ENCODE measurements around the gene KRTAP1-5.
"Not testable (repeated sequence)": the region's sequence is repeated elsewhere in the genome, so short reads cannot be mapped to it uniquely, and the experiment has no call there.

KRTAP1-5 gene

GRCh38 chr17:41037853-41038350, 10.9 kb upstream of the KRTAP1-5 start:
- no peak overlapping the region for H3K4me3 ChIP-seq (ENCODE audit: low read depth, low read length)
- DNase-seq (ENCODE audit: low read depth, low spot score): no peak
- CTCF ChIA-PET: interaction anchor here (0.9 to 2.1 kb wide), 5 partner anchors 8 to 511 kb away, joined by 3 to 10 read pairs (median 3); partner anchors contain the start of gene KRTAP1-4
- TF ChIP-seq, protein P1, sequence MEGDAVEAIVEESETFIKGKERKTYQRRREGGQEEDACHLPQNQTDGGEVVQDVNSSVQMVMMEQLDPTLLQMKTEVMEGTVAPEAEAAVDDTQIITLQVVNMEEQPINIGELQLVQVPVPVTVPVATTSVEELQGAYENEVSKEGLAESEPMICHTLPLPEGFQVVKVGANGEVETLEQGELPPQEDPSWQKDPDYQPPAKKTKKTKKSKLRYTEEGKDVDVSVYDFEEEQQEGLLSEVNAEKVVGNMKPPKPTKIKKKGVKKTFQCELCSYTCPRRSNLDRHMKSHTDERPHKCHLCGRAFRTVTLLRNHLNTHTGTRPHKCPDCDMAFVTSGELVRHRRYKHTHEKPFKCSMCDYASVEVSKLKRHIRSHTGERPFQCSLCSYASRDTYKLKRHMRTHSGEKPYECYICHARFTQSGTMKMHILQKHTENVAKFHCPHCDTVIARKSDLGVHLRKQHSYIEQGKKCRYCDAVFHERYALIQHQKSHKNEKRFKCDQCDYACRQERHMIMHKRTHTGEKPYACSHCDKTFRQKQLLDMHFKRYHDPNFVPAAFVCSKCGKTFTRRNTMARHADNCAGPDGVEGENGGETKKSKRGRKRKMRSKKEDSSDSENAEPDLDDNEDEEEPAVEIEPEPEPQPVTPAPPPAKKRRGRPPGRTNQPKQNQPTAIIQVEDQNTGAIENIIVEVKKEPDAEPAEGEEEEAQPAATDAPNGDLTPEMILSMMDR (IDR thresholded peaks at IDR 0.05; ENCODE audit: insufficient read depth, low read length, missing control alignments): no peak
- POLR2A ChIA-PET: no interaction called here

- CTCF ChIA-PET; H3K4me3 ChIP-seq (ENCODE audit: low read depth, low read length); POLR2A ChIA-PET; DNase-seq (ENCODE audit: low read depth, low spot score): not testable (repeated sequence)
Observed at GRCh38 chr17:41034346-41034935, 7.4 kb upstream of the KRTAP1-5 start, which contains the start of gene KRTAP1-3. KRTAP1-3 (minus strand) TSS chr17:41034874; CDS start chr17:41034821, 53 bp downstream.

GRCh38 chr17:41029633-41030245, 2.7 kb upstream of the KRTAP1-5 start, which contains the start of gene KRTAP1-4:
KRTAP1-4 (minus strand) TSS chr17:41030195; CDS start chr17:41030078, 117 bp downstream.
- CTCF ChIA-PET: interaction anchor here (1.1 to 2.1 kb wide), 6 partner anchors 9 to 519 kb away, joined by 4 to 10 read pairs (median 4); no protein-coding TSS in a partner anchor

DNA sequence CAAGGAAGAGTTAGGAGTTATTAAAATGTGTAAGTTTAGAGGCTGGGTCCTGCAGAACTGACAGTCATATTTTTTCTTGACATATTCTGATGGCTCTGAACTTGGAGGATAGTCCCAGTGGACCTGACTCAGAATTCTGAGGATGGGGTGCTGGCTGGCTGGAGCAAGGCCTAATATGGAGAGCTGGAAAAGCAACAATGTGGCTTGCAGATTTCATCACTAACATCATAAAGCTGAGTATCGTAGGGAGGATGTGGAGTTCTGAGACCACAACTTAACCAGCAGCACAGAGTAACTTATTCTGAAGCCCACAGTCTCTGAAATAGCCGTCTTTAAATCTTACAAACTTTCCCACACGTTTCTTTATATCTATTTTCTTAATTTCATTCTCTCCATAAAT, 2.3 kb downstream of the KRTAP1-5 start:
- DNase-seq (ENCODE audit: low read depth, low spot score): peak; percentile 51
- TF ChIP-seq, protein P1 (IDR thresholded peaks at IDR 0.05; ENCODE audit: insufficient read depth, low read length, missing control alignments): no peak
- no peak overlapping the region for H3K4me3 ChIP-seq (ENCODE audit: low read depth, low read length)
- ChIA-PET POLR2A (no interaction called here), CTCF (interaction anchor here (0.9 to 1.5 kb wide), 4 partner anchors 9 to 524 kb away, joined by 3 to 6 read pairs (median 3); no protein-coding TSS in a partner anchor)

More at GRCh38 chr17:41029633-41030245, 2.7 kb upstream of the KRTAP1-5 start, which contains the start of gene KRTAP1-4:
- DNase-seq (ENCODE audit: low read depth, low spot score): no peak
- POLR2A ChIA-PET: no interaction called here
- TF ChIP-seq, protein P1 (IDR thresholded peaks at IDR 0.05; ENCODE audit: insufficient read depth, low read length, missing control alignments): no peak
- no peak within 1 kb of the TSS for H3K4me3 ChIP-seq (ENCODE audit: low read depth, low read length)

- POLR2A ChIA-PET: no interaction called here
- H3K4me3 ChIP-seq (ENCODE audit: low read depth, low read length): no peak overlapping the region
- TF ChIP-seq, protein P1 (IDR thresholded peaks at IDR 0.05; ENCODE audit: insufficient read depth, low read length, missing control alignments): no peak
- CTCF ChIA-PET: interaction anchor here (0.8 to 1.5 kb wide), 4 partner anchors 9 to 528 kb away, joined by 3 to 5 read pairs (median 4); no protein-coding TSS in a partner anchor
- no peak for DNase-seq (ENCODE audit: low read depth, low spot score)
Observed at GRCh38 chr17:41020336-41020735, 6.7 kb downstream of the KRTAP1-5 start.

GRCh38 chr17:41019415-41019814, 7.6 kb downstream of the KRTAP1-5 start:
- TF ChIP-seq, protein P1 (IDR thresholded peaks at IDR 0.05; ENCODE audit: insufficient read depth, low read length, missing control alignments): no peak
- ChIA-PET POLR2A (no interaction called here), CTCF (interaction anchor here (0.9 to 2.0 kb wide), 3 partner anchors 9 to 529 kb away, joined by 3 to 6 read pairs (median 4); no protein-coding TSS in a partner anchor)
- DNase-seq (ENCODE audit: low read depth, low spot score): no peak
- H3K4me3 ChIP-seq (ENCODE audit: low read depth, low read length): no peak overlapping the region
